BLaER1 treated with 17β-estradiol and CSF1 and Interleukin-3, amounts not matched to agents 10 nM and 100 nM (cell line): Measurements from ENCODE around the gene ZNF76.

Experiments used
- H3K27ac ChIP-seq, 11 experiments: shearing (Covaris generic); formaldehyde crosslinking; 2 replicates each; pipeline ENCODE4 v1.8.1; 2022
- H3K27me3 ChIP-seq, 11 experiments: shearing (Covaris generic); formaldehyde crosslinking; 2 replicates each; pipeline ENCODE4 v1.8.1; 2022
- H3K36me3 ChIP-seq, 11 experiments: shearing (Covaris generic); formaldehyde crosslinking; 2 replicates each; pipeline ENCODE4 v1.8.1; 2022
- H3K4me1 ChIP-seq, 10 experiments: shearing (Covaris generic); formaldehyde crosslinking; 2 replicates each; pipeline ENCODE4 v1.8.1; 2022
- H3K4me2 ChIP-seq, 11 experiments: shearing (Covaris generic); formaldehyde crosslinking; 2 replicates each; pipeline ENCODE4 v1.8.1; 2022
- H3K4me3 ChIP-seq, 10 experiments: shearing (Covaris generic); formaldehyde crosslinking; 2 replicates each; pipeline ENCODE4 v1.8.1; 2022
- H3K9ac ChIP-seq, 11 experiments: shearing (Covaris generic); formaldehyde crosslinking; 2 replicates each; pipeline ENCODE4 v1.8.1; 2022
- H3K9me3 ChIP-seq, 11 experiments: shearing (Covaris generic); formaldehyde crosslinking; replicated peaks in 1 of 11; 2 replicates each; pipeline ENCODE4 v1.8.1; 2022
- H4K20me1 ChIP-seq, 11 experiments: shearing (Covaris generic); formaldehyde crosslinking; 2 replicates each; pipeline ENCODE4 v1.8.1; 2022
- Cebpa-rat ChIP-seq, 11 experiments: shearing (Covaris generic); IDR thresholded peaks; 2 replicates each; pipeline ENCODE4 v1.8.1; 2022

ZNF76 gene

DNA sequence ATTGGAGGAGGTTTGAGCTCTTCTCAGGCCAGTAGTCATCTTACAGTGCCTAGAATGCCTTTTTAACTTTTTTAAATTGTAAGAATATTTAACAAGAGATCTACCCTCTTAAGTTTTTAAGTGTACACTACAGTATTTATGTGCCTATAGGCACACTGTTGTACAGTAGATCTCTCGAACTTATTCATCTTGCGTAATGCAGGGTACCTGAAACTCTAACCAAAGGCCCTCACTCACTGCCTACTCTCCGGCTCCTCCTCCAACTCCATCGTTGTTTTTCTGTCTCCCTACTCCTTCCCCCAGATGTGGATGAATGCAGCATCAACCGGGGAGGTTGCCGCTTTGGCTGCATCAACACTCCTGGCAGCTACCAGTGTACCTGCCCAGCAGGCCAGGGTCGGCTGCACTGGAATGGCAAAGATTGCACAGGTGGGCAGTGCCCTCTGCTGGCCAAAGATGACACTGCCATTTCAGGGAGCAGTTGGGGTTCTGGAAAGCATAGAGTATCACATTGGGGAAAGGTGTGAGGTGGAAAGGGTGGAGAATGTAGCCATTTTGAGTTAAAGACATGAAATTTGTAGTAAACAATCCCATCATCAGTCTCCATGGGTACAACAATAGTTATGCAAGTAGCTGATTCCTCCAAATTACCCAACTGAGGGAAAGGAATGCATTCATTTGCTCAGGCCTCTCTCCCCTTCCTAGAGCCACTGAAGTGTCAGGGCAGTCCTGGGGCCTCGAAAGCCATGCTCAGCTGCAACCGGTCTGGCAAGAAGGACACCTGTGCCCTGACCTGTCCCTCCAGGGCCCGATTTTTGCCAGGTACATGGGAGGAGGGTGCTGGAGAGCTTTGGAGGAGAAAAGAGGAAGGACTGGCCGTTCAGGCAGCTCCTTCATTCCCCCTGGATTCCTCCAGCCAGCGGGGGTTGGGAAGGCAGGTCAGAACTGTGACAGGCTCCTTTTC is 18.4 kb upstream of the ZNF76 start:
- peaks cover 5 to 58% (median 30%) of the 10 kb centered on the region in 11 experiments; a peak in 14 of 22 replicates for H4K20me1 ChIP-seq
- H3K4me3 ChIP-seq = no peak overlapping the region
- H3K9me3 ChIP-seq = peaks cover 2 to 7% (median 4%) of the 10 kb centered on the region in 11 experiments; a peak in 13 of 22 replicates
- H3K36me3 ChIP-seq = peaks cover 7 to 48% (median 27%) of the 10 kb centered on the region in 11 experiments
- peak overlapping the region in 1 of 11 experiments; percentile 8; a peak in 1 of 22 replicates for H3K4me2 ChIP-seq
- no peaks in the 10 kb centered on the region for H3K27me3 ChIP-seq
- no peak overlapping the region for H3K27ac ChIP-seq
- H3K9ac ChIP-seq = peak overlapping the region in 2 of 11 experiments; percentile 7 to 35; a peak in 1 of 22 replicates
- 0 out of 22 replicates have a peak, but pooled peaks of 1 of the 11 experiments have one; percentile 13 for TF ChIP-seq Cebpa-rat (IDR thresholded peaks at IDR 0.05)
- H3K4me1 ChIP-seq = peaks cover 28 to 47% (median 39%) of the 10 kb centered on the region in 10 experiments

DNA sequence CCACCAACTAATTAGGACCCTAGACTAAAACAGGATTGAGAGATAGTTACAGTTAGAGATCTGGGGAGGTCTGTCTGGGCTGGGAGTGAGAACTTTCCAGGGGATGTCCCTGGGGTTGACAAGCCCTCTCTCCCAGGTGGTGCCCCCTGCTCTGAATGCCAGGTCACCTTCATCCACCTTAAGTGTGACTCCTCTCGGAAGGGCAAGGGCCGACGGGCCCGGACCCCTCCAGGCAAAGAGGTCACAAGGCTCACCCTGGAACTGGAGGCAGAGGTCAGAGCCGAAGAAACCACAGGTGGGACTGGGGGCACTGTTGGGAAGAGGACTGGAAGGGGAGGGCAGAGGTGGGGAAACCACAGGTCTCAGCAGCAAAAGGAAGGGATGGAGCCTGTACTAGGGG is 17.0 kb upstream of the ZNF76 start:
- TF ChIP-seq Cebpa-rat (IDR thresholded peaks at IDR 0.05) = no peak
- H3K27ac ChIP-seq = no peak overlapping the region
- no peak overlapping the region for H3K4me3 ChIP-seq
- peaks cover 28 to 46% (median 38%) of the 10 kb centered on the region in 10 experiments for H3K4me1 ChIP-seq
- H3K36me3 ChIP-seq = peaks cover 7 to 49% (median 32%) of the 10 kb centered on the region in 11 experiments
- H3K4me2 ChIP-seq = no peak overlapping the region
- H4K20me1 ChIP-seq = peaks cover 5 to 58% (median 30%) of the 10 kb centered on the region in 11 experiments; a peak in 14 of 22 replicates
- H3K9ac ChIP-seq = no peak overlapping the region; a peak in 1 of 22 replicates
- H3K9me3 ChIP-seq = no peaks in the 10 kb centered on the region
- H3K27me3 ChIP-seq = no peaks in the 10 kb centered on the region

DNA sequence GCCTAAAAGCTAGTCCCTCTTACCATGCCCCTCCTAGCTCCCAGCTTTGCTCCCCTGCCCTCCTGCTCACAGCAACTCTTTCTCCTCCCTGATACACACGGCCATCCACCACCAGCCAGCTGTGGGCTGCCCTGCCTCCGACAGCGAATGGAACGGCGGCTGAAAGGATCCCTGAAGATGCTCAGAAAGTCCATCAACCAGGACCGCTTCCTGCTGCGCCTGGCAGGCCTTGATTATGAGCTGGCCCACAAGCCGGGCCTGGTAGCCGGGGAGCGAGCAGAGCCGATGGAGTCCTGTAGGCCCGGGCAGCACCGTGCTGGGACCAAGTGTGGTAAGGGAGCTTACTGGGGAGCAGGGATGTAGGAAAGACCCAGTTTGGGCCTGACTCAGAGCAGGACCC is 16.6 kb upstream of the ZNF76 start:
- H3K36me3 ChIP-seq = peaks cover 7 to 49% (median 32%) of the 10 kb centered on the region in 11 experiments

GRCh38 chr6:35243386-35243958 is 16.1 kb upstream of the ZNF76 start:
- no peak overlapping the region for H3K4me2 ChIP-seq
- no peak overlapping the region for H3K9ac ChIP-seq
- no peak overlapping the region for H3K27ac ChIP-seq
- no peak overlapping the region for H3K4me3 ChIP-seq
- TF ChIP-seq Cebpa-rat (IDR thresholded peaks at IDR 0.05) = no peak
- no peaks in the 10 kb centered on the region for H3K9me3 ChIP-seq
- H3K36me3 ChIP-seq = peaks cover 7 to 49% (median 32%) of the 10 kb centered on the region in 11 experiments
- peaks cover 5 to 62% (median 30%) of the 10 kb centered on the region in 11 experiments; a peak in 14 of 22 replicates for H4K20me1 ChIP-seq
- H3K27me3 ChIP-seq = no peaks in the 10 kb centered on the region
- H3K4me1 ChIP-seq = peaks cover 28 to 46% (median 38%) of the 10 kb centered on the region in 10 experiments

More for the DNA sequence above, 16.6 kb upstream of the ZNF76 start:
- Histone ChIP-seq H3K4me3 (no peak overlapping the region), H3K27me3 (no peaks in the 10 kb centered on the region), H3K9me3 (no peaks in the 10 kb centered on the region), H4K20me1 (peaks cover 5 to 61% (median 30%) of the 10 kb centered on the region in 11 experiments; a peak in 14 of 22 replicates), H3K4me1 (peaks cover 28 to 46% (median 38%) of the 10 kb centered on the region in 10 experiments), H3K9ac (no peak overlapping the region; a peak in 1 of 22 replicates), H3K4me2 (no peak overlapping the region), H3K27ac (no peak overlapping the region)
- no peak for TF ChIP-seq Cebpa-rat (IDR thresholded peaks at IDR 0.05)

DNA sequence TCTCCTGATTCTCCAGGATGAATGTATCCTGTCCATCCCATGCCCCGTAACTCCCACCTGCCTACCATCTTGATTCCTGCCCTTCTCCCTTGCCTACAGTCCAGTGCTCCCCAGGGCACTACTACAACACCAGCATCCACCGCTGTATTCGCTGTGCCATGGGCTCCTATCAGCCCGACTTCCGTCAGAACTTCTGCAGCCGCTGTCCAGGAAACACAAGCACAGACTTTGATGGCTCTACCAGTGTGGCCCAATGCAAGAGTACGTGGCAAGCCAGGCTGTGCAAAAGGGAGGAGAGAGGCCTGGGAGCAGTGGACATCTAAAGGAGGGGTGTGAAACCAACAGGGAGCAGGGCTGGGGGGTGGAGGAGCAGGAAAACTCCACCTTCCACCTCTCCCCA is 15.0 kb upstream of the ZNF76 start:
- H3K4me1 ChIP-seq = peaks cover 28 to 46% (median 38%) of the 10 kb centered on the region in 10 experiments
- H3K4me2 ChIP-seq = peak overlapping the region in 2 of 11 experiments; percentile 4 to 6; a peak in 2 of 22 replicates
- H3K9ac ChIP-seq = no peak overlapping the region
- peaks cover 7 to 49% (median 32%) of the 10 kb centered on the region in 11 experiments for H3K36me3 ChIP-seq
- H3K9me3 ChIP-seq = no peaks in the 10 kb centered on the region
- no peak overlapping the region for H3K4me3 ChIP-seq
- H4K20me1 ChIP-seq = peaks cover 3 to 59% (median 29%) of the 10 kb centered on the region in 11 experiments; a peak in 15 of 22 replicates
- no peaks in the 10 kb centered on the region for H3K27me3 ChIP-seq
- no peak for TF ChIP-seq Cebpa-rat (IDR thresholded peaks at IDR 0.05)
- H3K27ac ChIP-seq = no peak overlapping the region

- H3K27me3 ChIP-seq = no peaks in the 10 kb centered on the region
- H3K4me1 ChIP-seq = peaks cover 26 to 44% (median 36%) of the 10 kb centered on the region in 10 experiments
- H3K4me3 ChIP-seq = no peak overlapping the region
- peaks cover 0 to 40% (median 3%) of the 10 kb centered on the region in 11 experiments; a peak in 10 of 22 replicates for H4K20me1 ChIP-seq
- H3K27ac ChIP-seq = peak overlapping the region in 5 of 11 experiments; percentile 0 to 68 (median 39); a peak in 7 of 22 replicates
- no peak overlapping the region; a peak in 1 of 22 replicates for H3K9ac ChIP-seq
- TF ChIP-seq Cebpa-rat (IDR thresholded peaks at IDR 0.05) = no peak
- no peaks in the 10 kb centered on the region for H3K9me3 ChIP-seq
- H3K36me3 ChIP-seq = peaks cover 11 to 51% (median 32%) of the 10 kb centered on the region in 11 experiments
- H3K4me2 ChIP-seq = peak overlapping the region; percentile 35 to 72 (median 58)
Measured at GRCh38 chr6:35247642-35248231, 11.8 kb upstream of the ZNF76 start.

DNA sequence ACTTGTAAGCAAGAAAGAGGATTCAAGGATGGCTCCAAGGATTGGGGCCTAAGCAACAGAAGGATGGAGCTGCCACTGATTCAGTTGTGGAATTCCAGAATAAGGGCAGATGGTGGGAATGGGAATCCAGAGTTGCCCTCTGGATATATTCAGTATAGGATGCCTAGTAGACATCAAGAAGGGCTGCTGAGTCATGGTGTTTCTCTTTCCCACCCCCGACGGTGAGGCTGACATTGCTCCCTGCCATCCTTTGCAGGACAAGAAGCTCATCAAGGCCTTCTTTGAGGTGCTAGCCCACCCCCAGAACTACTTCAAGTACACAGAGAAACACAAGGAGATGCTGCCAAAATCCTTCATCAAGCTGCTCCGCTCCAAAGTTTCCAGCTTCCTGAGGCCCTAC is 11.2 kb upstream of the ZNF76 start:
- Histone ChIP-seq H3K36me3 (peaks cover 11 to 51% (median 32%) of the 10 kb centered on the region in 11 experiments), H3K4me2 (peak overlapping the region; percentile 35 to 72 (median 58)), H3K27me3 (no peaks in the 10 kb centered on the region), H3K9ac (no peak overlapping the region), H3K4me1 (peaks cover 26 to 44% (median 36%) of the 10 kb centered on the region in 10 experiments), H3K27ac (peak overlapping the region in 6 of 11 experiments; percentile 0 to 68 (median 28); a peak in 8 of 22 replicates), H3K9me3 (no peaks in the 10 kb centered on the region), H3K4me3 (no peak overlapping the region), H4K20me1 (peaks cover 0 to 40% (median 3%) of the 10 kb centered on the region in 11 experiments; a peak in 11 of 22 replicates)
- no peak for TF ChIP-seq Cebpa-rat (IDR thresholded peaks at IDR 0.05)

GRCh38 chr6:35248965-35249364 is 10.6 kb upstream of the ZNF76 start:
- Histone ChIP-seq H3K27ac (peak overlapping the region in 5 of 11 experiments; percentile 0 to 68 (median 41); a peak in 8 of 22 replicates), H3K9ac (no peak overlapping the region), H3K4me1 (peaks cover 26 to 44% (median 34%) of the 10 kb centered on the region in 10 experiments), H3K36me3 (peaks cover 11 to 52% (median 28%) of the 10 kb centered on the region in 11 experiments), H3K4me2 (peak overlapping the region; percentile 35 to 72 (median 58)), H3K9me3 (no peaks in the 10 kb centered on the region), H3K27me3 (no peaks in the 10 kb centered on the region), H3K4me3 (no peak overlapping the region), H4K20me1 (peaks cover 0 to 40% (median 3%) of the 10 kb centered on the region in 11 experiments; a peak in 11 of 22 replicates)
- no peak for TF ChIP-seq Cebpa-rat (IDR thresholded peaks at IDR 0.05)
